Activated T-cell treated with anti-CD3 and anti-CD28 coated beads, Interleukin-2, amount 50 U/mL, for 48 hours (primary cell): Measurements from ENCODE around the gene NME3.
"Not testable (repeated sequence)": the region's sequence is repeated elsewhere in the genome, so short reads cannot be mapped to it uniquely, and the experiment has no call there.

Source experiments
- DNase-seq, 2 experiments: peaks; one replicate each; pipeline ENCODE4 v3.0.0-alpha.2; 2020

Gene NME3

GRCh38 chr16:1771188-1771863 is at the start of gene NME3:
Gene NME3, minus strand, starts transcription at chr16:1771543. Its CDS starts 9 bp downstream, at chr16:1771534.
- peak; percentile 88 to 90 for DNase-seq

- no peak for DNase-seq
Observed at GRCh38 chr16:1820946-1821290, 49.6 kb upstream of the NME3 start.

- DNase-seq: no peak
Observed at GRCh38 chr16:1820096-1820945, 49.0 kb upstream of the NME3 start.

GRCh38 chr16:1819611-1820010 is 48.3 kb upstream of the NME3 start:
- DNase-seq: no peak

- no peak for DNase-seq
Observed at GRCh38 chr16:1818873-1819525, 47.7 kb upstream of the NME3 start.

GRCh38 chr16:1818204-1818872 is 47.0 kb upstream of the NME3 start:
- no peak for DNase-seq

- DNase-seq: no peak
Observed at GRCh38 chr16:1817716-1818115, 46.4 kb upstream of the NME3 start.

- no peak for DNase-seq
Observed at GRCh38 chr16:1817276-1817589, 45.9 kb upstream of the NME3 start.

- no peak for DNase-seq
Observed at GRCh38 chr16:1816396-1817275, 45.3 kb upstream of the NME3 start.

- no peak for DNase-seq
Observed at GRCh38 chr16:1815461-1815860, 44.1 kb upstream of the NME3 start.

GRCh38 chr16:1812732-1813163 is 41.4 kb upstream of the NME3 start:
- peak; percentile 59 to 72 for DNase-seq

- no peak for DNase-seq
Observed at GRCh38 chr16:1810536-1810935, 39.2 kb upstream of the NME3 start.

- no peak for DNase-seq
Observed at GRCh38 chr16:1810106-1810505, 38.8 kb upstream of the NME3 start.

- no peak for DNase-seq
Observed at GRCh38 chr16:1809281-1809801, 38.0 kb upstream of the NME3 start.

- DNase-seq: no peak
Observed at GRCh38 chr16:1808691-1809090, 37.3 kb upstream of the NME3 start.

GRCh38 chr16:1807626-1808025 is 36.3 kb upstream of the NME3 start:
- no peak for DNase-seq

- DNase-seq: no peak
Observed at GRCh38 chr16:1800701-1801100, 29.4 kb upstream of the NME3 start.

GRCh38 chr16:1799263-1799662 is 27.9 kb upstream of the NME3 start:
- not testable (repeated sequence) for DNase-seq

- no peak for DNase-seq
Observed at GRCh38 chr16:1794908-1795666, 23.7 kb upstream of the NME3 start.

GRCh38 chr16:1794221-1794871 is 23.0 kb upstream of the NME3 start:
- DNase-seq: no peak
